ENCODE results near the gene DCBLD2.

GRCh38 chr3:98763819-98764418 is 137.6 kb downstream of the DCBLD2 start:
- no peak for TF ChIP-seq CTCF (conservative IDR thresholded peaks at IDR 0.05; ENCODE audit: low read length)
- TF ChIP-seq EZH2phosphoT487 (IDR thresholded peaks at IDR 0.05; ENCODE audit: borderline replicate concordance, low read depth, low read length) = no peak

Data from OCI-LY7 (cell line).